Gastroesophageal sphincter (tissue), 3 donors: ENCODE measurements around the gene RPRD1B.

Experiments
- EP300 ChIP-seq: sonication (generic); formaldehyde crosslinking; IDR thresholded peaks from one replicate; pipeline ENCODE4 v1.6.1; 2017; ENCODE audit warnings: antibody characterized with exemption, mild to moderate bottlenecking
- POLR2A ChIP-seq, 2 donors: fragments of 450-650 bp; IDR thresholded peaks; one replicate each; pipeline ENCODE4 v1.6.1; 2017; ENCODE audit warnings: antibody characterized with exemption in 2 of 2, mild to moderate bottlenecking in 2 of 2, moderate library complexity in 1 of 2
- TF ChIP-seq, protein P1 (sequence below), 4 experiments: fragments of 200-600 bp in 2 of 4; fragments of 450-650 bp in 2 of 4; sonication (generic) in 1 of 4; IDR thresholded peaks; one replicate each; pipeline ENCODE4 v1.5.1; 2017 to 2019; ENCODE audit warnings: antibody characterized with exemption in 4 of 4, mild to moderate bottlenecking in 2 of 4, moderate library complexity in 2 of 4

- TF ChIP-seq POLR2A (IDR thresholded peaks at IDR 0.05) (no peak), EP300 (no peak)
- TF ChIP-seq, protein P1, sequence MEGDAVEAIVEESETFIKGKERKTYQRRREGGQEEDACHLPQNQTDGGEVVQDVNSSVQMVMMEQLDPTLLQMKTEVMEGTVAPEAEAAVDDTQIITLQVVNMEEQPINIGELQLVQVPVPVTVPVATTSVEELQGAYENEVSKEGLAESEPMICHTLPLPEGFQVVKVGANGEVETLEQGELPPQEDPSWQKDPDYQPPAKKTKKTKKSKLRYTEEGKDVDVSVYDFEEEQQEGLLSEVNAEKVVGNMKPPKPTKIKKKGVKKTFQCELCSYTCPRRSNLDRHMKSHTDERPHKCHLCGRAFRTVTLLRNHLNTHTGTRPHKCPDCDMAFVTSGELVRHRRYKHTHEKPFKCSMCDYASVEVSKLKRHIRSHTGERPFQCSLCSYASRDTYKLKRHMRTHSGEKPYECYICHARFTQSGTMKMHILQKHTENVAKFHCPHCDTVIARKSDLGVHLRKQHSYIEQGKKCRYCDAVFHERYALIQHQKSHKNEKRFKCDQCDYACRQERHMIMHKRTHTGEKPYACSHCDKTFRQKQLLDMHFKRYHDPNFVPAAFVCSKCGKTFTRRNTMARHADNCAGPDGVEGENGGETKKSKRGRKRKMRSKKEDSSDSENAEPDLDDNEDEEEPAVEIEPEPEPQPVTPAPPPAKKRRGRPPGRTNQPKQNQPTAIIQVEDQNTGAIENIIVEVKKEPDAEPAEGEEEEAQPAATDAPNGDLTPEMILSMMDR (IDR thresholded peaks at IDR 0.05): no peak
Measured at GRCh38 chr20:38075161-38075998, 41.8 kb downstream of the RPRD1B start.
